Lower leg skin (tissue), 3 donors: ENCODE results near the gene GZF1.

Experiments used
- CTCF ChIP-seq, 3 donors: fragments of 450-650 bp; IDR thresholded peaks; one replicate each; pipeline ENCODE4 v1.5.1; 2016; ENCODE audit warnings: antibody characterized with exemption in 3 of 3, mild to moderate bottlenecking in 3 of 3, moderate library complexity in 2 of 3
- POLR2A ChIP-seq, 2 donors: fragments of 450-650 bp; IDR thresholded peaks; one replicate each; pipeline ENCODE4 v1.6.1; 2016 to 2017; ENCODE audit warnings: antibody characterized with exemption in 2 of 2, mild to moderate bottlenecking in 1 of 2, moderate library complexity in 1 of 2

- TF ChIP-seq CTCF (IDR thresholded peaks at IDR 0.05) (no peak), POLR2A (IDR thresholded peaks at IDR 0.05) (no peak)
These were observed 26.5 kb upstream of the GZF1 start for GRCh38 chr20:23335521-23335920.
